PC-3 (cell line): ENCODE measurements around the gene TAOK2.

Experiments used
- EZH2 ChIP-seq: fragments of 300-600 bp; sonication (generic); IDR thresholded peaks from one replicate; pipeline ENCODE4 v1.6.1; 2017; ENCODE audit warnings: antibody characterized with exemption, mild to moderate bottlenecking, low read length; ENCODE audit not compliant: unreplicated experiment
- EZH2phosphoT487 ChIP-seq: fragments of 300-600 bp; sonication (generic); IDR thresholded peaks from 2 replicates; pipeline ENCODE4 v1.6.1; 2018; ENCODE audit warnings: mild to moderate bottlenecking, antibody characterized with exemption, low read length, borderline replicate concordance
- TF ChIP-seq, protein P1 (sequence below): fragments of 300-600 bp; sonication (generic); conservative IDR thresholded peaks from 2 replicates; pipeline ENCODE4 v1.5.1; 2017; ENCODE audit warnings: antibody characterized with exemption, low read depth, mild to moderate bottlenecking, low read length

DNA sequence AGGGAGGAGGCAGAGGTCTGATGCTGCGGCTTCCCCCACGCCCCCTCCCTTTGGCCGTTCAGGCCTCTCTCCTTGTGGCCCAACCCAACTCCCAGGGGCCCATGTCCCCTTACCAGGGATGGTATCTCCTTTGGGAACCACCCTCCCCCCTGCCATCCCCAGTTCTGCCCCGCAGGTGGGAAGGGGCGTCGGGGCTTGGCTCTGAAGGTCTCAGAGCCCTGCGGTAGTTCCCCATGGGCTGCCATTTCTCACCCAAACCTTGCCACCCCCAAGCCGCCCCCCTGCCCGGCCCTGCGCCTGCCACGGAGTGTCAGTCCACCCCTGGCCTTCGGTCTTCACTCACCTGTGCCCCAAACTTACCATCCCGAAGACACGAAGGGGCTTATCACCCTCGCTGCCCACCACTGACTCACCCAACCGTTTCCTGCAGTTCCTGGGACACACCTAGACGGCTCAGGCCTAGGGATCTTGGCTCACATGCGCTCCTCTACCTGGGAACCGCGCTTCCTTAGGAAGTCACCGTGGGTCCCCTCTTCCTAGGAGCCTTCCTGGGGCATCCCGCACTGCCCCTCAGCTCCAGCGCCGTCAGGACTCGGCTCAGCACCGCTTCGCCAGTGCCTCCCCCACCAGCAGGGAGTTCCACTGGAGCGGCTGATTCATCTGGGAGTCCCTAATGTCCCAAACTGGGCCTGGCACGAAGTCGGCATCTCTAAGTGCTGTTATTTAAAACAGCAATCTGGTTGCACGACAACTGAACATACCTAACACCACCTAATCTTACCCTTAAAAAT lies 38.2 kb downstream of the TAOK2 start:
- TF ChIP-seq, protein P1, sequence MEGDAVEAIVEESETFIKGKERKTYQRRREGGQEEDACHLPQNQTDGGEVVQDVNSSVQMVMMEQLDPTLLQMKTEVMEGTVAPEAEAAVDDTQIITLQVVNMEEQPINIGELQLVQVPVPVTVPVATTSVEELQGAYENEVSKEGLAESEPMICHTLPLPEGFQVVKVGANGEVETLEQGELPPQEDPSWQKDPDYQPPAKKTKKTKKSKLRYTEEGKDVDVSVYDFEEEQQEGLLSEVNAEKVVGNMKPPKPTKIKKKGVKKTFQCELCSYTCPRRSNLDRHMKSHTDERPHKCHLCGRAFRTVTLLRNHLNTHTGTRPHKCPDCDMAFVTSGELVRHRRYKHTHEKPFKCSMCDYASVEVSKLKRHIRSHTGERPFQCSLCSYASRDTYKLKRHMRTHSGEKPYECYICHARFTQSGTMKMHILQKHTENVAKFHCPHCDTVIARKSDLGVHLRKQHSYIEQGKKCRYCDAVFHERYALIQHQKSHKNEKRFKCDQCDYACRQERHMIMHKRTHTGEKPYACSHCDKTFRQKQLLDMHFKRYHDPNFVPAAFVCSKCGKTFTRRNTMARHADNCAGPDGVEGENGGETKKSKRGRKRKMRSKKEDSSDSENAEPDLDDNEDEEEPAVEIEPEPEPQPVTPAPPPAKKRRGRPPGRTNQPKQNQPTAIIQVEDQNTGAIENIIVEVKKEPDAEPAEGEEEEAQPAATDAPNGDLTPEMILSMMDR, result no peak
- TF ChIP-seq EZH2phosphoT487, result no peak
- no peak for TF ChIP-seq EZH2
